Globus pallidus (tissue), 1 donor: ENCODE results near the gene CNR2.
A peak's percentile ranks its signal among the peaks of the same experiment; 100 is the strongest.
"Not testable (repeated sequence)": the region's sequence is repeated elsewhere in the genome, so short reads cannot be mapped to it uniquely, and the experiment has no call there.

Source experiments
- DNase-seq: peaks from one replicate; pipeline ENCODE4 v3.0.0-alpha.2; 2015; ENCODE audit warnings: low spot score

The CNR2 gene

DNA sequence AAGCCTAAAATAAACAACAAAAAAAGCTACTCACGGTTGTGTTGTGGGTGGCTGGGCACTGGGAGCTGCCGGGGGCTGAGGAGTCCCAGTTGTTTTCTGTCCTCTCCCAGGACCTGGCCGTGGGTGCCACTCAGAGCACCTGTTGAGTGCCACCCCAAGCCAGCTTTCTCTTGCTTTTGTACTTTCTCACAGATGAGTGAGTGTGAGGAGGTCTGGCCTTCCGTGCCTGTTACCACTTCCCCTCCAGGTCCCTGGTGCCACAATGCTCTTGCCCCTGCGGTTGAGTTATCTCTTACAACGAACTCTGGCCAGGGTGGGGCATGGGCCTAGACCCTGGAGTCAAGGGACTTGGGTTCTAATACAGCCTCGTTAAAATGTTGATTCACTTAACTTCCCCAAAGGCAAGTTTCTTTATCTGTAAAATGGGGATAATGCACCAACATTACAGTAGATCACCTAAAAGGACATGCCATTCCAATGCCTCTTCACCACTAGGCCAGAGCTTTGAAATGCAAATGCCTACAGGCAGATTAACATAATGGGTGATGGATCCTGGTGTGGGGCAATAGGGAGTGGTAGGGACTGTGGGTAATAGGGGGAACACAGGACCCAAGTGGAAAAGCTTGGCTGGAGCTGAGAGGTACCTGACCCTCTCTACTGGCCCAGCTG is at the start of gene CNR2:
Gene CNR2, minus strand, starts transcription at position 151 of the 669 bp plus-strand sequence. CDS start 37,745 bp downstream, outside the sequence.
- DNase-seq: no peak

- no peak for DNase-seq
Measured at GRCh38 chr1:23960291-23961020, 47.3 kb upstream of the CNR2 start.

DNA sequence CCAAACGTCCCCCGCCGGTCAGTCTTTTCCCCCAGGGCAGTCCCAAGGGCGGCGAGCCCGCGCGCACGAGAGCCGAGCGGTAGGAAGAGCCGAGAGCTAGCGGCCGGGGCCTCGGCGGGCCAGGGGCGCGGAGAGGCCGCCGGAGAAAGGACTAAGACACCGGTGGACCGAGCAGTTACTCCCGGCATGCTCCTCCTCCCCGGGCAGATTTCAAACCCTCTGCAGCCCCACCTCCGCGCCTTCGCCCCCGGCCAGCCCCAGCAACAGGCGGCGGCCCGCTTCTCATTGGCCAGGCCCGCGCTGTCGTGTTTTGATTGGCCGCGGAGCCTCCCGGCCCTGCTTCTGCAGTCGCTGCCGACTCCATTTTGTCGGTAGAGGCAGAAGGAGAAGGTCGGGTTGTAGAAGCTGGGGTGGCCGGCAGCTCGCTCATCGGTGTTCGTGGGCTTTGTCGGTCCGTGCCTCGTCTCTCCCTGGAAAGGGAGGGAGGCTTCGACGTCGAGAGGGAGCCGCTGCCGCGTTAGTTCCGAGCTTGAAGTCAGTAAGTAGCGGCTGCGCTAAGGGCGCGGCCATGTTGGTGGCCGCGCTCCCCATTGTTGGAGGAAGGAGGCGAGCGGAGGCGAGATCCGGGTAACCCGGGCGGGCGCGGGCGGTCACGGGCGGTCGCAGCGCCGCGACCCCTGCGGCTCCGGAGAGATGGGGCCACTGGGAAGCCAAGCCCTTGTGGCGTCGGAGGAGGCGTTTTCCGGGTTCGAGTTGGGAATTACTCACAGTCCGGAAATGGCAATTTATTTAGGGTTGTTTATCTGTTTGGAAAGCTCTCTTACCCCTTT is 46.5 kb upstream of the CNR2 start, which contains the start of gene PNRC2:
Gene PNRC2, plus strand, starts transcription at position 368 of the 830 bp plus-strand sequence. CDS start 1,630 bp downstream, outside the sequence.
- DNase-seq: peak; percentile 97

- DNase-seq: peak; percentile 67
Measured at GRCh38 chr1:23958810-23959460, 45.8 kb upstream of the CNR2 start.

GRCh38 chr1:23958040-23958809 is 45.1 kb upstream of the CNR2 start:
- not testable (repeated sequence) for DNase-seq

GRCh38 chr1:23957096-23957495 is 43.9 kb upstream of the CNR2 start:
- DNase-seq: no peak

DNA sequence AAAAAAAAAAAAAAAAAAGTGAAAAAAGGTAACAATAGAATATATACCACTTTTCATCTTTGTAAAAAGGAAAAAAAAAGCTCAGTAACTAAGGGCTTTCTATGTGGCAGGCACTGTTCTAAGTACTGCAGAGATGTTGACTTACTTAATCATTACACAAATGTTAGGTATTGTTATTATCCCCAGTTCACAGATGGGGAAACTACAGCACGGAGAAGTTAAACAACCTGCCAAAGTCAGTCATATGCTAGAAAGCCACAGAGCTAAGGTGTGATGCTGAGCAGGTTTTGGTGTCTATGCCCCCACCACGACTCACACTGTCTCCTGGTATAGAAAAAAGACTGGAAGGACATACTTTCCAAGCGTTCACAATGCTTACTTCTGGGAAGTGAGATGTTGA is 39.9 kb upstream of the CNR2 start:
- DNase-seq: no peak

- DNase-seq: no peak
Measured at GRCh38 chr1:23947366-23947765, 34.2 kb upstream of the CNR2 start.

DNA sequence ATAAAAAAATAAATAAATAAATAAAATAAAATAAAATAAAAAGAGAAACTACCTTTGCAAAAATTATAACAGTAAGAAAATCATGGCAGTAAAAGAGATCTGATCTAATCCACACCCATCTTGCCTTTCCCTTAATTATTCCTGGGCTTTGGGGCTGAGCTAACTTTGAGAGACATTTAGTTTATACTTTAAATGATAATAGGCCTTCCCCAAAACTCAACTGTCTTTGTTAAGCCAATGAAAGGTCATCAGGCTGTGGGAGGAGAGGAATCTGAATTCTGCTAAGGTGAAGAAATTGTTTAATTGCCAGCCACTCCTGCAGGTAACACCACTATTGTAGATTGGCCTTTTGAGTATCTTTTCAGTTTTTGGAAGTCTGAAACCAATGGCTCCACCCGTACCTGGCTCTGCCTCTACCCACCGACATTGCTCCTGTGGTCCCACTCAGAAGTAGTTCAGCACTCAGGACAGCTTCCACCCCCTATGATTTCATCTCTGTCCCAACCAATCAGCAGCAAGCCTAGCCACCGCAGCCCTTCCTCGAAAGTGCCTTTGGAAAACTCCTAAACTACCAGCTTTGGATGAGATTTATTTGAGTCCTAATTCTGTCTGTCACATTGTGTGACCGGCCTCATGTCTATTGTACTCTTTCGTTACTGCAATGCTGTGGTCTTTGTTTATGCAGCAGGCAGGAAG is 23.5 kb upstream of the CNR2 start:
- DNase-seq: no peak

DNA sequence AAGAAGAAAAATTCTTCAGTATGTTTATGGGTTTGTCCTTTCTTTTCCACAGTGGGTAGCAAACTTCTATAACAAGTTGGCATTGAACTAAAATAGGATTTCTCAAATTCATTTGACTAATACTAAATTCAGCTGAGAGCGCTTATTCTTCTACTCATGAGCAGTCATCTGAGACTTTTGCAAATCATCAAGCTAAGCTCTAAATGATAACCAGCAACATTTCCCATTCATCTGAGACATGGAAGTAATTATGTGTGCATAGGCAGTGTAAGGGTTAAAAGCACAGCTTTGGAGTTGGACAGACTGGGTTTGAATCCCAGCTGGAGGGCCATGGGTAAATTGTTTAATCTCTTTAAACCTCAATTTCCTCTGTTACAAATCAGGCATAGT is 18.3 kb upstream of the CNR2 start:
- DNase-seq: no peak

GRCh38 chr1:23930861-23931490 is 17.8 kb upstream of the CNR2 start:
- no peak for DNase-seq

GRCh38 chr1:23930270-23930669 is 17.1 kb upstream of the CNR2 start:
- DNase-seq: no peak

GRCh38 chr1:23928789-23929188 is 15.6 kb upstream of the CNR2 start:
- no peak for DNase-seq

GRCh38 chr1:23927097-23927496 is 13.9 kb upstream of the CNR2 start:
- no peak for DNase-seq

DNA sequence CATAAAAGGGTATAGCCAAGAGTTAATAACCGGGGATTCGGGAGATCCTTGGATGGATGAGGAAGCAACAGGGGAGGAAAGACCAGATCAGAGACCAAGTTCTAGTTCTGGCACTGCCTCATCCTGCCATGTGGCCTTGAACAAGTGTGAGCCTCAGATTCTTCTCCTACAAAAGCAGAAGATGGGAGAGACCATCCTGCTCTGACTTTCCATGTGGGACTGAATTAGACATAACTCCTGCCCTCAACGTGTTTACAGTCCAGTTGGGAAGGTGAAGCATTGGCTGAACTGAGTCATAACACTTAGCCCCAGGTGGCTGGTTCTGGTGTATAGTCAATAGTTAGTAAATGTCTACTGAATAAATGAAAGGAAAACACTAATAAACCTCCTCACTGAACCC is 12.1 kb upstream of the CNR2 start:
- DNase-seq: no peak

- DNase-seq: no peak
Measured at GRCh38 chr1:23924601-23925000, 11.4 kb upstream of the CNR2 start.

DNA sequence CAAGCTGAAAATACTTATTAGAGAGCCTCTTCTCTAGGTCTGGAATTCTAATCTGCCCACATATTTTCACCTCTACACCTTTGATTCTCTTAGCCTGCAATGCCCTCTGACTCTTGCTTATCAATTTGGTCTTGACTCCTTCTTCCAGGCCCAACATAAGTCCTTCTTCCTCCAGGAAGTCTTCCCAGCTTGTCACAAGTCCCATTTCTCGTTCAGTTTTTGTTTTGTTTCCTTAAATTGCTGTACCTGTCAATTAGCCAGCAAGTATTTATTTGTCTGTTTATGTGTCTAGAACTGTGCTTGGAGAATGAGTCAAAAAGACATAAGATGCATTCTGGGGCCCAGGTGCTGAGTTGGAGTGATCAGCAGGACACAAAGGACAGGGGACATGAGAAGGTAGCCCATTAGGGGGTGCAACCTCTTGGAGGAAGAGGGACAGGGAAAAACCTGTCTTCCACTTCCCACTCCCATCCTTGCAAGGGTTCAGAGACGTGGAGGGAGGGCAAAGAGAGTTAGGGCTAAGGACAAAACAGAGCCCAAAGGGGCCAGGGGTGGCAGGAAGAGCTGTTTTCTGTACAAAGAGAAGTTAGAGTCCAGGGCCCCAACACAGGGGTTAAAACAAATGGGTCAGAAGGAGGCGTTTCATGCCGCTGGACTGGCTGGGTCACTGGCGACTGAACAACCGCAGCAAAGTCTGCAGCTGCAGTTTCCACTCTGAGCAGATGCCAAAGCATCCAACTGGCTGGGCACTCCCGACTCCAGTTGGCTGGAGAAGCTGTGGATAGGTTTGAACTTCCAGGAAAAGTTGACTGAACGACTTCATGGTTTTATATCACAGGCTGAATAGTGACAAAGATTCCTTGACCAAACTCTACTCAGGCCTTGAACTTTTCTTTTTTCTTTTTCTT is 10.7 kb upstream of the CNR2 start:
- DNase-seq: no peak

DNA sequence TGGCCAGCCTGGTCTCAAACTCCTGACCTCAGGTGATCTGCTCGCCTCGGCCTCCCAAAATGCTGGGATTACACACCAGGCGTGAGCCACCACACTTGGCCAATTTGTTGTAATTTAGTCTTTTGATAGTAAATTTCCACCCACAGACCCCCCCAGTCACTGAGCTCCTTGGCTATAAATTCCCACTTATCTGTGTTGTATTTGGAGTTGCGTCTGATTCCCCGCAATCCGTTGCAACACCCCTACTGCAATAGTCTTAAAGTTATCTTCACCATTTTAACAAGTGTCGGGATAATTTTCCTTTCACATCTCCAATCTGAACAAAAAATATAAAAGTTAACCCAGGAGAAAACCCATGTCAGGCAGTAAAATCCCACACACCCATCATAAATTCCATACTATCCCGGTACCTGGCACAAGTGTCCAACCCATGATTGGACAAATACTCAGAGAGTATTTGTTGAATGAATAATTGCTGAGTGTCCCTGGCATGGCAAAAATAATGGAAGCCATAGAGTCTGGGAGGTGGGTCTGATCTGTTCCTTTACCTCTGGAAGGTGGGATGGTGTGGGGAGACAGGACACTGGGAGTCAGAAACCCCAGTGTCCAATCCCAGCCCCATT is 9.3 kb upstream of the CNR2 start:
- no peak for DNase-seq
